Ascending aorta (tissue), 2 donors: ENCODE results near the gene LTBP2. TPM values are rescaled to one million over a fixed set of nuclear protein-coding genes. Genes with fewer than 3 reads are reported as not detected.

Source experiments
- DNase-seq, 2 donors: peaks; one replicate each; pipeline ENCODE4 v3.0.0-alpha.2; 2019; ENCODE audit warnings: low spot score in 2 of 2
- H3K27ac ChIP-seq, 2 donors: fragments of 200-600 bp; sonication (generic); one replicate each; pipeline ENCODE4 v1.5.1; 2016 to 2017; ENCODE audit warnings: mild to moderate bottlenecking in 1 of 2
- H3K27me3 ChIP-seq: fragments of 200-600 bp; sonication (generic); one replicate; pipeline ENCODE4 v1.5.1; 2017
- H3K36me3 ChIP-seq, 2 donors: fragments of 200-600 bp; sonication (generic); one replicate each; pipeline ENCODE4 v1.5.1; 2016
- H3K4me1 ChIP-seq, 2 donors: fragments of 200-600 bp; sonication (generic); one replicate each; pipeline ENCODE4 v1.5.1; 2016 to 2017; ENCODE audit warnings: mild to moderate bottlenecking in 1 of 2
- H3K4me3 ChIP-seq, 2 donors: fragments of 200-600 bp; sonication (generic); one replicate each; pipeline ENCODE4 v1.5.1; 2016 to 2017; ENCODE audit warnings: mild to moderate bottlenecking in 1 of 2
- H3K9me3 ChIP-seq, 2 donors: fragments of 200-600 bp; sonication (generic); one replicate each; pipeline ENCODE4 v1.5.1; 2016
- intact Hi-C: fragments of 100-400 bp; cut with DNase I; formaldehyde crosslinking; loops from one replicate; pipeline ENCODE4 v1.15.1; 2023
- total RNA-seq: library from RNA; depleted of rRNA; stranded (reverse); fragments of >200 nt; gene quantifications from one replicate; pipeline ENCODE4 v1.1.0, GENCODE V29; 2016
- TF ChIP-seq, protein P1 (sequence below), 3 experiments: fragments of 200-600 bp in 2 of 3; fragments of 450-650 bp in 1 of 3; sonication (generic) in 2 of 3; IDR thresholded peaks; one replicate each; pipeline ENCODE4 v1.5.1; 2016 to 2019; ENCODE audit warnings: antibody characterized with exemption in 3 of 3, mild to moderate bottlenecking in 1 of 3, moderate library complexity in 1 of 3

Gene LTBP2
- total RNA-seq, 1 donor from 2014 or later: 383 TPM

- DNase-seq: no peak
- intact Hi-C loops: no loop called here
- H3K27ac ChIP-seq: peak overlapping the region in 1 of 2 donors; percentile 21
- H3K36me3 ChIP-seq: peaks cover 58 to 67% of the 10 kb centered on the region in 2 donors
- TF ChIP-seq, protein P1, sequence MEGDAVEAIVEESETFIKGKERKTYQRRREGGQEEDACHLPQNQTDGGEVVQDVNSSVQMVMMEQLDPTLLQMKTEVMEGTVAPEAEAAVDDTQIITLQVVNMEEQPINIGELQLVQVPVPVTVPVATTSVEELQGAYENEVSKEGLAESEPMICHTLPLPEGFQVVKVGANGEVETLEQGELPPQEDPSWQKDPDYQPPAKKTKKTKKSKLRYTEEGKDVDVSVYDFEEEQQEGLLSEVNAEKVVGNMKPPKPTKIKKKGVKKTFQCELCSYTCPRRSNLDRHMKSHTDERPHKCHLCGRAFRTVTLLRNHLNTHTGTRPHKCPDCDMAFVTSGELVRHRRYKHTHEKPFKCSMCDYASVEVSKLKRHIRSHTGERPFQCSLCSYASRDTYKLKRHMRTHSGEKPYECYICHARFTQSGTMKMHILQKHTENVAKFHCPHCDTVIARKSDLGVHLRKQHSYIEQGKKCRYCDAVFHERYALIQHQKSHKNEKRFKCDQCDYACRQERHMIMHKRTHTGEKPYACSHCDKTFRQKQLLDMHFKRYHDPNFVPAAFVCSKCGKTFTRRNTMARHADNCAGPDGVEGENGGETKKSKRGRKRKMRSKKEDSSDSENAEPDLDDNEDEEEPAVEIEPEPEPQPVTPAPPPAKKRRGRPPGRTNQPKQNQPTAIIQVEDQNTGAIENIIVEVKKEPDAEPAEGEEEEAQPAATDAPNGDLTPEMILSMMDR (IDR thresholded peaks at IDR 0.05): no peak
- peaks cover 0 to 3% of the 10 kb centered on the region in 2 donors for H3K4me1 ChIP-seq
- H3K4me3 ChIP-seq: no peak overlapping the region
- no peaks in the 10 kb centered on the region for H3K27me3 ChIP-seq
- no peaks in the 10 kb centered on the region for H3K9me3 ChIP-seq
Observed at GRCh38 chr14:74522740-74523139, 89.3 kb downstream of the LTBP2 start.

- Histone ChIP-seq H3K4me3 (no peak overlapping the region), H3K4me1 (peaks cover 0 to 3% of the 10 kb centered on the region in 2 donors), H3K27ac (no peak overlapping the region), H3K9me3 (no peaks in the 10 kb centered on the region), H3K36me3 (peaks cover 63 to 67% of the 10 kb centered on the region in 2 donors), H3K27me3 (no peaks in the 10 kb centered on the region)
- DNase-seq: no peak
- intact Hi-C loops: no loop called here
- TF ChIP-seq, protein P1 (IDR thresholded peaks at IDR 0.05): no peak
Observed at GRCh38 chr14:74521756-74522155, 90.3 kb downstream of the LTBP2 start.

DNA sequence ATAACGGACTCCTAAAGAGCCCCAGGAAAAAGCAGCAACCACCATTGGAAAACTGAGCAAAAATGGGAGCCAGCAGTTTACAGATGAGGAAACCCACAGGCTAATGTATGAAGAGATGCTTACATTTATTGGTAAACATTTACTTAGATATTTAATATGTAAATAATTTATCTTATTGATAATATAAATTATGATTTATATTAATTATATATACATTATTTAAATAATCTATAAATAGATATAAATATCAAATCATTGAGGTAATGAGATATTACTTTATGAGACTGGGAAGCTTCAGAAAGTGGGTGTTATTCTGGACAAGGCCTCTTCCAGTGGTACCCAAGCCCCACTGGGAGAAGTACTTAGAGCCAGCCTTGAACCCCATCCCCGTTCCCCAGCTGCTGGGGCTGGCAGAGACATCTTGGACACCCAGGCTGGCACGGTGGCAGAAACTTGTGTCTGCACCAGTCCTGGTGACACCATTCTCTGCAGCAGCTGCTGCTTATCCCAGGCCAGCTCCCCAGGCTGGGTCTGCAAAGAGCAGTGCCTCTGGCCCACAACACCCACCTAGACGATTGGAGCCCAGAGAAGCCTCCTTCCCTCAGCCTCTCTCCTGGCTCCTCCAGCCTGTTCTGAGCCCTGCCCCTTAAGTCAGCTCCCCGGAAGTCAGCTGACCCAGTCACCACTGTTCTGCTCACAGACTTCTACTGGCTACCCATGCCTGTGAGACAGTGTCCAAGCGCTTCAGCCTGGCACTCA lies 92.5 kb downstream of the LTBP2 start:
- Histone ChIP-seq H3K36me3 (peaks cover 53 to 72% of the 10 kb centered on the region in 2 donors), H3K9me3 (no peaks in the 10 kb centered on the region), H3K27me3 (no peaks in the 10 kb centered on the region), H3K27ac (peak overlapping the region in 1 of 2 donors; percentile 6), H3K4me1 (no peaks in the 10 kb centered on the region), H3K4me3 (no peak overlapping the region)
- intact Hi-C loops: no loop called here
- TF ChIP-seq, protein P1 (IDR thresholded peaks at IDR 0.05): no peak
- DNase-seq: no peak

DNA sequence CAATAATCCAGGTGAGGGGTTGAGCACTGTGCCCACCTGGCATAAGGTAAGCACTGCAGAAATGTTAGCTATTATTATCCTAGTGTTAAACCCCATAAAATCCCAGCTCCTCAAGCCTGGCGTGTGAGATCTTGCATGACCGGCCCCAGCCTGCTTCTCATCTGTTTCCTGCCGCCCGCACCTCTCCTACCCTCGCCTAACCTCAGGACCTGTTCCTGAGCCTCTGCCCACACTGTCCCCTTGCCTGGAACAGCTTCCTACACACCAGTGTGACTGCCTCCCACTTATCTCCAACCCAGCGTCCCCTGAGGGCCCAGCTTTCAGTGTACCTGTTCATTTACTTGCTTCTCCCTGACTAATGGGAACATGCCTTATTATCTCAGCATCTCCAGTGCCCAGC lies 93.8 kb downstream of the LTBP2 start:
- H3K4me1 ChIP-seq: peaks cover 0 to 11% of the 10 kb centered on the region in 2 donors
- H3K36me3 ChIP-seq: peaks cover 58 to 70% of the 10 kb centered on the region in 2 donors
- no peaks in the 10 kb centered on the region for H3K9me3 ChIP-seq
- H3K4me3 ChIP-seq: no peak overlapping the region
- H3K27me3 ChIP-seq: no peaks in the 10 kb centered on the region
- peak overlapping the region in 1 of 2 donors; percentile 21 for H3K27ac ChIP-seq
- no peak for DNase-seq
- TF ChIP-seq, protein P1 (IDR thresholded peaks at IDR 0.05): no peak
- intact Hi-C loops: no loop called here

DNA sequence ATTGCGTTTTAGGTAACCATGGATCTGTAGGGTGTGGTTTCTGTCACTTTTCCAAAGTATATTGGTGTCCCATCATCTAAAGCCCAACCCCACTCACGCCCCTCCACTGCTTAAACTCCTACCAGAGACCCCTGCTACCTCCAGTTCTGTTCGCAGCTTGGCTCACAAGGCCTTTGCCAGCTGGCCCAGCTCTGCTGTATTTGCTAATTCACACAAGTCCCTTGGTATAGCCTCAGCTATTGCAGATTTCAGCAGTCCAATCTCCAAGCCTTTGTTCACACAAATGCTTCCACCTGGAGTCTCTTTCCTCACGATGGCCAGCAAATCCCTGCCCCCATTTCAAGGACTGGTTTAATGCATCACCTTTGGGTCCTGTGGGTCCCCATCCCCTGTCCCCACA lies 94.3 kb downstream of the LTBP2 start:
- intact Hi-C loops: no loop called here
- DNase-seq: no peak

More for the DNA sequence above, 94.3 kb downstream of the LTBP2 start:
- Histone ChIP-seq H3K27me3 (no peaks in the 10 kb centered on the region), H3K36me3 (peaks cover 57 to 70% of the 10 kb centered on the region in 2 donors), H3K27ac (peak overlapping the region in 1 of 2 donors; percentile 78), H3K4me1 (peaks cover 0 to 15% of the 10 kb centered on the region in 2 donors), H3K4me3 (no peak overlapping the region), H3K9me3 (no peaks in the 10 kb centered on the region)
- TF ChIP-seq, protein P1 (IDR thresholded peaks at IDR 0.05): no peak
